NCI-H774 (cell line): ENCODE data around the gene CAMK1D.
"Not testable (repeated sequence)": the region's sequence is repeated elsewhere in the genome, so short reads cannot be mapped to it uniquely, and the experiment has no call there.

Source experiments
- DNase-seq: peaks from one replicate; lab custom pipeline; 2025; lab: John Stamatoyannopoulos, UW

CAMK1D gene

GRCh38 chr10:12701696-12702095, 352.3 kb downstream of the CAMK1D start:
- DNase-seq: no peak

DNA sequence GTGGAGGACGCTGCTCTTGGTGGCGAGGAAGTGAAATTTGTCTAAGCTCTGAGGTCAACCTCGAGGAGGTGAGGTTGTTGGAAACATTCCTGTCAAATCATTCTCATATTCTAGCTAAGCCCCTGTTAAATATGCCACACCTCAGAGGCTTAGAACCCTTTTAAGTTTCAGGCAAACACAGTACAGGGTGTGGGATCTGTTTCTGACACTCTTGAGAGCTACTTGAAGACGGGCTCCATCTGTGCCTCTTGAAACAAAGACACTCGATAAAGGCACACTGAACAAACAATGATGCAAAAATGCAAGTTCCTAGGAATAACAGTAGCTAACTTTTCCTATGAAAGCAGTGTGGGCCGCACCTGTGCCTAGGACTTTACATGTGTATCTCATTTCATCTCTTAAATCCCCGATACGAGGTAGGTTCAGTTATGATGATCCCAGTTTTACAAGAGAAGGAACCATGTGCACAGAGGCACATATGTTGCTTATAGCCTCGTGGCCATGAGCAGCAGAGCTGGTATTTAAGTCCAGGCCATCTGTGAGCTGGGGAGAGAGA, 352.9 kb downstream of the CAMK1D start:
- no peak for DNase-seq

GRCh38 chr10:12703126-12703525, 353.8 kb downstream of the CAMK1D start:
- no peak for DNase-seq

DNA sequence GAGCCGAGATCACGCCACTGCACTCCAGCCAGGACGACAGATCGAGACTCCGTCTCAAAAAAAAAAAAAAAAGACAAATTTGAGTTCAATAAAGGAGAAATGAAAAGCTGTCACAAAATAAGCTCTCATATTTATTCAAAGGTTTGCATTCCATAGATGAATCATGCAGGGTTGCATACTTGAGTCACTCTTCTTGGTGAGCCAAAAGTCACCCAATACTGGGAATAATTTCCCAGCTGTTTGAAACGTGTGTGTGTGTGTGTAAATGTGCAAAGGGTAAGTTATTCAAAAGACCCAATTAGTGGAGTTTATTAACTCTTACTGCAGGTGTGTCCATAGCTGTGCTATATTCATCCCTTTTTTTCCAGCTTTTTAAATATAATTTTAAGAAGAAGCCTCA, 354.5 kb downstream of the CAMK1D start:
- no peak for DNase-seq

DNA sequence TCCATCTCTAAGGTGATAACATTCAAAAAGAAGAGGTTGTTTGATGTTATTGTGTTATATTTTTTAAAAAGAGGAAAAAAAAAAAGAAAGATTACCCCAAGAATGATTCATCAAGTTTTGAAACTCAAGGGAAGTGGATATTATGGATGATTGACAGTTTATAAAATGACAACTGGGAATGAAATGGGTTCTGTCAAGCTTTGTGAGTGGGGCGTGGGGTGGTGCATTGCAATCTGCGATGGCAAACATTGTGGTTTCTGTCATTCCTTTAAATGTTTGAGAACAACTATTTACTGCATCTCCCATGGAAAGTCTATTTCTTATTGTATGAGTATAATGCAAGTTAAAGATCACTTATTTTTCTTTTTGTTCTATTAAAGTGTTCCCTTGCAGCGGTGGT, 355.1 kb downstream of the CAMK1D start:
- DNase-seq: no peak

DNA sequence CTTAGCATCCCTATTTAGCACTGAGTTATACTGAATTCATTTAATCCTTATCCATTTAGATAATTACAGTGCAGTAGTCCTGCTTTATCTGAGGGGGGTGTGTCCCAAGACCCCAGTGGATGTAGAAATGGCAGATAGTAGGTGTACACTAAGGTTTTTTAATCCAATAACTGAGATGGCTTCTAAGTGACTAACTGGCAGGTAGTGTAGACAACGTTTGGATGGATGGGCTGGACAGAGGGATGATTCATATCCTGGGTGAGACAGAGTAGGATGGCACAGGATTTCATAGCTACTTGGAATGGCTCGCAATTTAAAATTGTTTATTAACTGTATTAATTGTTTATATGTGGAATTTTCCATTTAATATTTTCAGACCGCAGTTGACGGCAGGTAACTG, 356.6 kb downstream of the CAMK1D start:
- no peak for DNase-seq

- peak; percentile 29 for DNase-seq
Observed at GRCh38 chr10:12707461-12708185, 358.3 kb downstream of the CAMK1D start.

DNA sequence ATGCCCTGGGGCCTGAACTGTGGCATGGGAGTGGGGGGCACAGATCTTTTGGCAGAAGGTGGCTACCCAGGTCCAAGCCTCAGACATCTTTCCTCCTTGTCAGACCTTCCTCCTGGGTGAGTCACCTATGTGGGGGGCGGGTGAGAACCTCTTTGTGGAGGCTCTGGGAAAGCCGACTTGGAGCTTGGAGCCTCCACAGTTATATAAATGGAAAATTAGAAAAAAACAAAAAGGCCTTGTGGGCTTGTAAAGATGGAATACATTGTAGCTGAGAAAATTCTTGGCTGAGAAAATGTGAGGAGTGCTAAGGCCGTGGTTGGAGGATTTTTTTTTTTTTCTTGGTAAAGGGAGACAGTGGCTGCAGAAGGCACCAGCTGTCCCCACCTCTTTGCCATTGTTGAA, 359.7 kb downstream of the CAMK1D start:
- DNase-seq: no peak

- no peak for DNase-seq
Observed at GRCh38 chr10:12709521-12709963, 360.2 kb downstream of the CAMK1D start.

DNA sequence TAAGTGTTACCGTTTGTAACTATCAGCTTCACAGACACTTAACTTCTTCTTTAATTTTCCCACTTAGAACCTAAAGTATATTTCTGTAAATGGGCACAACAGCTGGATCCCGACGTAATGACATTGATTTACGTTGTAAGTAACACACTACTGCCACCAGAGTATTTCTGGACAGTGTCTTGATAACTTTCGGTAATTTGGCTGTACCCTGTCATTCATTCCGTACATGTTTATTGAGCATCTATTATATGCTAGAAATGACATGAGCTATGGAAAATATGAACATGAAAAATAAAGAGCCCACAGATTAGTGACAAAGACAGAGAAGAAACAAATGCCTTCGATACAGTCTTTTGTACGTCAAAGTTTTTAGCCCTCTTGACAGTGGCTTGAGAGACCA, 360.8 kb downstream of the CAMK1D start:
- no peak for DNase-seq

GRCh38 chr10:12710594-12711349, 361.4 kb downstream of the CAMK1D start:
- DNase-seq: peak; percentile 44

DNA sequence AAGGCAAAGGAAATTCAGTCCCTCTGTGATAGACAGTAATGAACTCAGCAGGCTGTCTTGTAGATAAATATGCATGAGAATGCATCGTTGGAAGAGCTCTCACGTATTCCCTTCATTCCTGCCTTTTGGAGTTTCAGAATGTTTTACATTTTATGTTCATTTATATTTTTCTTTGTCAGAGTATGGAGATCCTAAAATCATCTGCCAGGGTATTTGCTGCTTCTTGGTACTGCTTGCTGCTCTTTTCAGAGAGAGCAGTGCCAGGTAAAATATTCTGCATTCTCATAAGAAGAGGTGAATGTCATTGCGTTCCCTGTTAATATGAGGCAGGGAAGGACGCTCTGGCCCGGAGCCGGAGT, 362.0 kb downstream of the CAMK1D start:
- DNase-seq: no peak

- no peak for DNase-seq
Observed at GRCh38 chr10:12712293-12712983, 363.1 kb downstream of the CAMK1D start.

DNA sequence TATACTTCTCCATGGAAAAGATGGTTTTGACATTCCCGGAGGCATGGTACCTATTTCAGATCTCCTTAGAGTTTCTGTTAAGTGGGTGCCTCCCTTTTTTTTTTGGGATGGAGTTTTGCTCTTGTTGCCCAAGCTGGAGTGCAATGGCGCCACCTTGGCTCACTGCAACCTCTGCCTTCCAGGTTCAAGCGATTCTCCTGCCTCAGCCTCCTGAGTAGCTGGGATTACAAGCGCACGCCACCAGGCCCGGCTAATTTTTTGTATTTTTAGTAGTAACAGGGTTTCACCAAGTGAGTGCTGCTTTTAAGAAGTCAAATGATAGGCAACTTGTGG, 363.6 kb downstream of the CAMK1D start:
- not testable (repeated sequence) for DNase-seq

DNA sequence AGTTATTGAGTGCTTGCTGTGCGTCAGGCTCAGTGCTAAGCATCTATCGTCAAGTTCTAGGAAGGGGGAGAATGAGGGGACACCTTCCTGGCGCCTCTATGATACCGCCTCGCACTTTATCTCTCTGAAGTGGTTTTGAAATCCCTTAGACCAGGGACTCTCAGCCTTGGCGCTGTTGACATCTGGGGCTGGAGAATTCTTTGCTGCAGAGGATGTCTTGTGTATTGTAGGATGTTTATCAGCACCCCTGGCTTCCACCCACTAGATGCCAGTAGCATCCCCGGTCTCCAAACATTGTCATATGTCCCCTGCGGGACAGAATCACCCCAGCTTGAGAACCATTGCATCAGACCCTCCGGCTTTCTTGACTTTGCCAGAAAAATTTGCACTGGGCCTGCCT, 366.7 kb downstream of the CAMK1D start:
- DNase-seq: no peak

GRCh38 chr10:12717981-12718707, 368.8 kb downstream of the CAMK1D start:
- DNase-seq: no peak

- no peak for DNase-seq
Observed at GRCh38 chr10:12719365-12719764, 370.0 kb downstream of the CAMK1D start.

DNA sequence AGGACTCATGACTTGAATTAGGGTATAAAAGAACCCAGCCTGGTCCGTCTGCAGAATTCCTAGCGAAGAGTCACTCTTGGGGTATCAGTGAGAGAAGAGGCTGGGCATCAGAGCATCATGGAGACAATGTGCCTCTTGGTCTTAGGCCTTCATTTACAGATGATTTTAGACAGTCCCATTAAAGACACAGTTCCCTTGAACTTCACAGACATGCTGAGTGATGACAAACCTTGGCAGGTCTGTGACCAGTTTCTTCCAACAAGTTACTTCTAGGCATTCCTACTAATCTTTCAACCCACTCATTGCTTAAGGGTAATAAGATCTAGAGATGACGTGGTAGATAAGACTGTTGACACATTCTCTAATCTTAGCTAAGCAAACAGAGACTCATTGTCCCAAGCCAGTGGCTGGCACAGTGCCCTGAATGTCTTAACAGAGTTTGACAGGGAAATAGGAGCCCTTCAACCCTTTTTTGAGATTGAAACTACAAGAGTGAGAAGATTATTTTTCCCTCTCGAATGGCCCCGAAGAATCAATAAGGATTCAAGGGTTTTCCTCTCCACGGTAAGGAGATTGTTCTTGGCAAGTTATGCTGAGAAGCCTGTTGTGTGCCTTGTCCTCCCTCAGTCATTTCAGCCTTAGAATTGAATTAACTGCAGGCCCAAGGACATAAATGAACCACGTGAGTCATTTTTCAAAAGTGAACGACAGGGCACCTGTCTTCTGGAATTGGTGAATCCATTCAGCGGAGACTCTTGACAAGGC, 371.1 kb downstream of the CAMK1D start:
- peak; percentile 62 for DNase-seq

DNA sequence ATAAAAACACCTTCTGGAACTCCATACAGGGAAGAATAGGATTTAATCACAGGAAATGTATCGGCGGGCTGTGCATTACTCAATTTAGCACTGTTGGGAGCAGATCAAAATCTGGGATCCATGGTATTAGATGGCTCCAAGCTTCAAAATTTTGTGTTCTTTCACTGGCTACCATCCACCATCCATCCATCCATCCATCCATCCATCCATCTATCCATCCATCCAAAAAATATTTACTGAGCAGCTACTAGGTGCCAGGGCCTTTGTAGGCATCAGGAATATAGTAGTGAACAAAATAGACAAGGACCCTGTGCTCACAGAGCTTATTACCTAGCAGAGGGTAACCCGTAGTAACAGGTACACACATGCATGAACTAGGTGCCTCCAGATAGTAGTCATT, 372.0 kb downstream of the CAMK1D start:
- DNase-seq: no peak

- DNase-seq: no peak
Observed at GRCh38 chr10:12723220-12723619, 373.9 kb downstream of the CAMK1D start.

DNA sequence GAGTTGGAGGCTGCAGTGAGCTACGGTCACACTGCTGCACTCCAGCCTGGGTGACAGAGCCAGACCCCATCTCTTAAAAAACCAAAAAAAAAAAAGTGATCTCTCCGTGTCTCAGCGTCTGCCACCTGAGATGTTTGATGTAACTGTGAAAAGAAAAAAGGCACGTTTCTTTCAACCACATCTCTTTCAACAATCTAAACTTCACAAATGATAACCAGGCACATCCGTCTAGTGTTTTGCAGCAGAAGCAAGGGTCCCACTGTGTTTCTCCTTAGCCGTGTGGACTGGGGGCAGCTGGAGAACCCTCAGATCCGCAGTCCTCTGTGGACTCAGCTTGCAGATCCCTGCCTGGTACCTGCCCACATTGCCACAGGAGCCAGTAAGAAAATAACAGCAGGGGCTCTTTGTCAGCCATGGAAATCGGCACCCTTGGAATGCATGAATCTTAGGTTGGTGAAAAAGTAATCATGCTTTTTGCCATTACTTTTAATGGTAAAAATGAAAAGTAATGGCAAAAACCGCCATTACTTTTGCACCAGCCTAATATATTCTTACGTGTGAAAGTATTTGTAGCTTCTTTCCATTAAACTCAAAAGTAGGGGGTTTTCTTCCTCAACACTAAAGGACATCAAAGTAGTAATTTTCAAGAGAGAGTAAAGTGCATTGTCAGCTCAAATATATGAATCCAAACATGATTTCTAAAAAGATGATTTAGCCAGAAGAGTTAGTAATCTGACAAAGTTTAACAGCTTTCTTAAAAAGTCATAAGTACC, 375.6 kb downstream of the CAMK1D start:
- DNase-seq: no peak
